ENCODE data around the gene GPR15LG.

The GPR15LG gene

DNA sequence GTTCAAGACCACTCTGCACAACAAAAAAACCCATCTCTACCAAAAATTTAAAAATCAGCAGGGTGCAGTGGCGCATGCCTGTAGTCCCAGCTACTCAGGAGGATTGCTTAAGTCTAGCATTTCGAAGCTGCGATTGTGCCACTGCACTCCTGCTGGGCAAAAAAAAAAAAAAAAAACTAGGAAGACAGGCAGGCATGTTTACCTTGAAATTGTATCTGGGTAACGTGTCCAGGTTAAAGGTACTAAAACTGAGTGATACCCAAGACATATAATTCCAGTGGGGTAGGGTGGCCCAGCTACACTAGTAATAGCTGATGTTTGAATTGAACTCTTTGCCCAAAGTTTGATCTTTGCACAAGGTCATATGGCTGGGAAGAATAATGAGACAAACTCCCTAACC is 18.1 kb upstream of the GPR15LG start:
- TF ChIP-seq, protein P1, sequence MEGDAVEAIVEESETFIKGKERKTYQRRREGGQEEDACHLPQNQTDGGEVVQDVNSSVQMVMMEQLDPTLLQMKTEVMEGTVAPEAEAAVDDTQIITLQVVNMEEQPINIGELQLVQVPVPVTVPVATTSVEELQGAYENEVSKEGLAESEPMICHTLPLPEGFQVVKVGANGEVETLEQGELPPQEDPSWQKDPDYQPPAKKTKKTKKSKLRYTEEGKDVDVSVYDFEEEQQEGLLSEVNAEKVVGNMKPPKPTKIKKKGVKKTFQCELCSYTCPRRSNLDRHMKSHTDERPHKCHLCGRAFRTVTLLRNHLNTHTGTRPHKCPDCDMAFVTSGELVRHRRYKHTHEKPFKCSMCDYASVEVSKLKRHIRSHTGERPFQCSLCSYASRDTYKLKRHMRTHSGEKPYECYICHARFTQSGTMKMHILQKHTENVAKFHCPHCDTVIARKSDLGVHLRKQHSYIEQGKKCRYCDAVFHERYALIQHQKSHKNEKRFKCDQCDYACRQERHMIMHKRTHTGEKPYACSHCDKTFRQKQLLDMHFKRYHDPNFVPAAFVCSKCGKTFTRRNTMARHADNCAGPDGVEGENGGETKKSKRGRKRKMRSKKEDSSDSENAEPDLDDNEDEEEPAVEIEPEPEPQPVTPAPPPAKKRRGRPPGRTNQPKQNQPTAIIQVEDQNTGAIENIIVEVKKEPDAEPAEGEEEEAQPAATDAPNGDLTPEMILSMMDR (IDR thresholded peaks at IDR 0.05; ENCODE audit: low read depth, low read length, missing control alignments), result no peak
- DNase-seq (ENCODE audit: extremely low read depth, low read depth), result no peak
- H3K4me3 ChIP-seq (replicated peaks; ENCODE audit: low read depth, low read length), result no peak overlapping the region

DNA sequence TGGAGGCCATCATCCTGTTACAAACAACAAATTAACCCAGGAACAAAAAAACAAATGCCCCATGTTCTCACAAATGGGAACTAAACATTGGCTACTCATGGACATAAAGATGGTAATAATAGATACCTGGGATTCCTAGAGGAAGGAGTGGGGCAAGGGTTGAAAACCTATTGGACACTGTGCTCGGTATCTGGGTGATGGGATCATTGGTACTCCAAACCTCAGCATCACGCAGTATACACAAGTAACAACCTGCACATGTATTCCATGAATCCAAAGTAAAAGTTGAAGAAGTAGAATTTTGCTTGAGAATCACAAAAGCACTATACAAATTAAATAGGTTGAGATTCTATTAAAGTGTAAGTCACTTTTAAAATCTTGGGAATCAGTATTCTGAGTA is 17.6 kb upstream of the GPR15LG start:
- no peak for DNase-seq (ENCODE audit: extremely low read depth, low read depth)
- no peak overlapping the region for H3K4me3 ChIP-seq (replicated peaks; ENCODE audit: low read depth, low read length)

DNA sequence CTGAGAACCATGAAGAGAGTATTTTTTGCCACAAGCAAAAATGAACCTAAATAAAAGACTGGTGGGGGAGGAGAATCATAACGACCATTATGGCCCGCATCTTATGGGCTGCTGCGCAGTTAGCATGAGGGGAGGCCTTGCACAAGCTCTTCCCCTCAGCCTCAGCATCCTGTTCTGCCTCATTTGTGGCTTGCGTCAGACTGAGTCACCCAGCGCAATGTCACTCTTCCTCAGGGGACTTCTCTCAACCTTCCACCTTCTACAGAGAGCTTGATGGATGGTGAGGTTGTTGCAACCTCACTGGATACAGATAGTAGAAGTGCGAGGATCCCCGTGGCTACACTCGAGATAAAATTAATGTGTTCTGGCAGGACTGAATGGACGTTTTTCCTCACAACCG is 16.8 kb upstream of the GPR15LG start:
- TF ChIP-seq, protein P1 (IDR thresholded peaks at IDR 0.05; ENCODE audit: low read depth, low read length, missing control alignments), result no peak
- no peak for DNase-seq (ENCODE audit: extremely low read depth, low read depth)
- no peak overlapping the region for H3K4me3 ChIP-seq (replicated peaks; ENCODE audit: low read depth, low read length)

More for the DNA sequence above, 17.6 kb upstream of the GPR15LG start:
- TF ChIP-seq, protein P1 (IDR thresholded peaks at IDR 0.05; ENCODE audit: low read depth, low read length, missing control alignments), result no peak

DNA sequence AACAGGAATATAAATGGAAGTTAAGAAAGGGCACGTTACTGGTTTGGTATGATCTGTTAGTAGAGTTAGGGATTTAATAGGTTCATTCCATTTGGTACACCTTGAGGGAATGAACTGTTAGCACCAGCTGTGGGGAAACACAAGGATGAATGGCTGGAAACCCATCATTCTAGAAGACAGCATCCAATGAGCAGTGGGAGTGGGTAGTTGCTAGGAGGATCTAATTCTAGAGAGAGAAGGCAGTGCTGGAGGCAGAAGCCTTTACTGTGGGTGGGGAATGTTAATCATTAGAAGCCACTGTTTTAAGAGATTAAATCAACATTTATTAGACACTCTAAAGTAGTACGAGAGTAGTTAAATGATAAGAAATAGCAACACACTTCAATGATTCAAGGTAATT is 15.5 kb upstream of the GPR15LG start:
- no peak for DNase-seq (ENCODE audit: extremely low read depth, low read depth)
- TF ChIP-seq, protein P1 (IDR thresholded peaks at IDR 0.05; ENCODE audit: low read depth, low read length, missing control alignments), result no peak
- H3K4me3 ChIP-seq (replicated peaks; ENCODE audit: low read depth, low read length), result no peak overlapping the region

DNA sequence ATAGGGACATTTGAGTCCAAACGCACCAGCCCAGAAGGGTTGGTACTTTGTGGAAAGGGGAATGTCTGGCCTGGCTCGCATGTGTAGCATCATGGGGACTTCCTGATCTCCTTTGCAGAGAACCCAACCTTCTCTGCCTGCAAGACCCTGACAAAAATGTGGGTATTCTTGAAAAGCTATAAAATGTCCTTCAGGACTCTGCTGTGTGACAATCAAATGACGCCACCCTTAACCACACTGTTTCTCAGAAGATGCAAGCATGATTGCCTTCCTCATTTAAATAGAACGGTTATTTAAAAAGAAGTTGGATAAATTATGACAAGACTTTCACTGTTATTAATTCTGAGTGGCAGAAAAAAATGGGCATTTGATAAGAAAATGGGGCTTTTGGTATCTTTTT is 15.1 kb upstream of the GPR15LG start:
- no peak for DNase-seq (ENCODE audit: extremely low read depth, low read depth)
- no peak overlapping the region for H3K4me3 ChIP-seq (replicated peaks; ENCODE audit: low read depth, low read length)
- TF ChIP-seq, protein P1 (IDR thresholded peaks at IDR 0.05; ENCODE audit: low read depth, low read length, missing control alignments), result no peak

DNA sequence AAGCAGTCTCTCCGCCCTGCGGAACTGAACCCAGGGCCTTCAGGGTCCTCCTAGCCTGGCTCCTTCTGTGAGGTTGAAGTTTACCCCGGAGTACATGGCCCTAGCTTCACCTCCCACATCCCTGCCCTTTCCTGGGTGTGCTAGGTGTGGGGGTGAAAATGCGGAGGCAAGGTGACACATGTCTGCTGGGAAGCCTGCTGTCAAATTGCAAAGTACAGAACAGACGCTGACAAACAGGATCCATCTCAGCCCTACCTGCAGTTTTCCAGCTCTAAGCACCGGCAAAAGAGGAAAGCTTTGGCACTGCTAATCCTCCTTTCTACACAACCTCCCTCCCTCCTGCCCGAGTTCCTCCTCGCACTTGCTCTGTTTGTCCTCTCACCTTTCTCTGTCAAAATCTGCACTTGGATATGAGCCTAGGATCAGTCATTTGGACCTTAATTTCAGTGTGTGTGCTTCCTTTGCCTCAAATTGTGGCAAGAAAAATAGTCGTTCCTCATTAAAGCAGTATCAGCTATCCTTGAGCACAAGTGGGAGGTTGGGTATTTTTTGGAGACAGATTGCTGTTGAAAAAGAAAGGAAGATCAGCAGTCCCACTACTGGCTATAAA is 14.4 kb upstream of the GPR15LG start:
- H3K4me3 ChIP-seq (replicated peaks; ENCODE audit: low read depth, low read length), result no peak overlapping the region
- no peak for DNase-seq (ENCODE audit: extremely low read depth, low read depth)
- TF ChIP-seq, protein P1 (IDR thresholded peaks at IDR 0.05; ENCODE audit: low read depth, low read length, missing control alignments), result no peak
